Measurements from ENCODE around the gene DCAF11. TPM values are rescaled to one million over a fixed set of nuclear protein-coding genes. Genes with fewer than 3 reads are reported as not detected.

Gene DCAF11
- total and polyA plus RNA-seq, 2 of the 13 experiments (the other 11 are each of a cell fraction or from before 2014, with no cell fraction given): 150 to 257 TPM

- TF ChIP-seq PRDM10 (CRISPR knock-in tag; IDR thresholded peaks at IDR 0.05; ENCODE audit: low read depth): peak; percentile 93
- TF ChIP-seq ZNF816 (CRISPR knock-in tag; IDR thresholded peaks at IDR 0.05; ENCODE audit: borderline replicate concordance): peak; percentile 95; the same call in 1 of the 2 replicates
- no peak for TF ChIP-seq ZNF775 (CRISPR knock-in tag; IDR thresholded peaks at IDR 0.05; ENCODE audit: borderline replicate concordance)
- TF ChIP-seq ZNF598 (CRISPR knock-in tag; IDR thresholded peaks at IDR 0.05; ENCODE audit: borderline replicate concordance): peak; percentile 96
- peak; percentile 87 for TF ChIP-seq CEBPG (CRISPR knock-in tag; IDR thresholded peaks at IDR 0.05)
- TF ChIP-seq HOXA3 (CRISPR knock-in tag; IDR thresholded peaks at IDR 0.05): peak; percentile 95
- 0 out of 2 replicates have a peak, but pooled peaks have one; percentile 79 for TF ChIP-seq PREB (CRISPR knock-in tag; IDR thresholded peaks at IDR 0.05)
- peak; percentile 95; the same call in 1 of the 2 replicates for TF ChIP-seq PHF21A (CRISPR knock-in tag; IDR thresholded peaks at IDR 0.05)
- no peak for TF ChIP-seq EZH2 (conservative IDR thresholded peaks at IDR 0.05; ENCODE audit: low read depth, low read length)
- peak; percentile 96 for TF ChIP-seq SNAPC2 (CRISPR knock-in tag; IDR thresholded peaks at IDR 0.05)
- no peak; the same call in 1 of the 2 replicates for TF ChIP-seq CHD2 (IDR thresholded peaks at IDR 0.05; ENCODE audit: low read depth, low read length)
- peak; percentile 100 for TF ChIP-seq REPIN1 (CRISPR knock-in tag; IDR thresholded peaks at IDR 0.05; ENCODE audit: borderline replicate concordance, low read depth)
- TF ChIP-seq STAG1 (CRISPR knock-in tag; IDR thresholded peaks at IDR 0.05): peak; percentile 97
- TF ChIP-seq SKI (IDR thresholded peaks at IDR 0.05; ENCODE audit: partially characterized antibody): peak; percentile 94
- peak; percentile 84; the same call in 1 of the 2 replicates for TF ChIP-seq MTERF4 (CRISPR knock-in tag; IDR thresholded peaks at IDR 0.05)
- TF ChIP-seq ARID3A (IDR thresholded peaks at IDR 0.05; ENCODE audit: low read depth, low read length): peak; percentile 70; the same call in 1 of the 2 replicates
- no peak for TF ChIP-seq MTF1 (CRISPR knock-in tag; IDR thresholded peaks at IDR 0.05)
Observed at GRCh38 chr14:24160850-24161804, 46.5 kb downstream of the DCAF11 start, which contains the start of gene IRF9 (continued).
